ENCODE measurements around the gene ITLN2.
"Not testable (repeated sequence)": the region's sequence is repeated elsewhere in the genome, so short reads cannot be mapped to it uniquely, and the experiment has no call there.

The ITLN2 gene

DNA sequence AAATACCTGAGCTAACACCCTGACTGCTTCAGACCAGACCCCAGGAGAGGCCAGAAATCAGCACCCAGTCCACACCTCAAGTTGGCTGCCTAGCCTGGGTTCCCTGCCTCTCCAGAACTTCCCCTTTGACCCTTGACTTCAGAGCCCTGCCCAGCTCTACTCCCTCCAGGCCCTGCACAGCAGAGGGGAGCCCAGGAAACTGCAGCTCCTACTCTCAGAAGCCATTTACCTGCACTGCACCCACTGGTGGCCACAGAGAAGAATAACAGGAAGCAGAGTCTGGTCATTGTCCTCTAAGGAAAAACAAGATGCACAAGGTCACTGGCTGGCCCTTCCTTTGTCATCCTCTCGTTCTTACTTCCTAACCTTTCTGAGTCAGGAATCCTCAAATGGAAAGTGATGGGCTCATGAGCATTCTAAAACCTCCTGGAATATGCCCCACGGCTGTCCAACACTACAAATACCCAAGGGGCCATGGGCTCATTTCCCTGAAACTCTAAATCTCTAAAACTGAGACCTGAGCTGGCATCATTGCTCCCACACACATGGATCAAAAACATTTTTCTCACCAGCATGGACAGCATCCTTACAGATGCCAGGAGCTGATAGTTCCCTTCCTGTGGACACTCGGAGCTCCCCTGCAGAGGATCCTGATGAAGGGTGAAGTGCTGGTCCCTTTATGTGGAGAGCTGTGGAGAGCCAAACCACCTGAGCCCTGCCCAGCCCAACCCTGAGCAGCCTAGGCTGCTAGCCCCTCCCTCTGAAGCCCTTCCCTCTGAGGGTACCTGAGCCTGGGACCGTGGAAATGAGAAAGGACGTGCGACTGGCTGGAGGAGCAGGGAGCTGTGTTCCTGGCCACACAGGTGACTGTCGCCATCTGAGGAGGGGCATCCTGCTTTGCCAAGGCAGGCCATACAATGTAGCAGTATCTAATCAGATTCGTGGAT, at the start of gene ITLN2:
TSS of gene ITLN2 (minus strand) at position 652 of the 947 bp plus-strand sequence. CDS start at position 584, 68 bp downstream.
- peak; percentile 76 for DNase-seq

DNA sequence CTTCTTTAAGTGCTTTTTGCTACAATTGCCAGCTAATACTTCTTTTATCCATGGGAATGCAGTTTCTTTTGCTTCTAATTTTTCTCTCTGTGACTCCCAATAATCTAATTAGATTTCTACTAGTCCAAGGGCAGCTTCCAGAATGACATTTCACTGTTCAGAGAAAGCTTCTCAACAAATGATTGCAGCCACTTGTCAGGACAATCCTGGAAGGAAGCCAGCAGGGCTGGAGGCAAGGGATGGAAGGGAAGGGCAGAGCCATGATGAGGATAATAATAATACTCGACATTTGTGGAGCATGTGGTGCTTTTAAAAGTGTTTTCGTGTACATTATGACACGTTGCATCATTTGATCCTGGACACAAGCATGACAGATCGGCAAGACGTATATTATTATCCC, 46.9 kb upstream of the ITLN2 start:
- no peak for DNase-seq

DNA sequence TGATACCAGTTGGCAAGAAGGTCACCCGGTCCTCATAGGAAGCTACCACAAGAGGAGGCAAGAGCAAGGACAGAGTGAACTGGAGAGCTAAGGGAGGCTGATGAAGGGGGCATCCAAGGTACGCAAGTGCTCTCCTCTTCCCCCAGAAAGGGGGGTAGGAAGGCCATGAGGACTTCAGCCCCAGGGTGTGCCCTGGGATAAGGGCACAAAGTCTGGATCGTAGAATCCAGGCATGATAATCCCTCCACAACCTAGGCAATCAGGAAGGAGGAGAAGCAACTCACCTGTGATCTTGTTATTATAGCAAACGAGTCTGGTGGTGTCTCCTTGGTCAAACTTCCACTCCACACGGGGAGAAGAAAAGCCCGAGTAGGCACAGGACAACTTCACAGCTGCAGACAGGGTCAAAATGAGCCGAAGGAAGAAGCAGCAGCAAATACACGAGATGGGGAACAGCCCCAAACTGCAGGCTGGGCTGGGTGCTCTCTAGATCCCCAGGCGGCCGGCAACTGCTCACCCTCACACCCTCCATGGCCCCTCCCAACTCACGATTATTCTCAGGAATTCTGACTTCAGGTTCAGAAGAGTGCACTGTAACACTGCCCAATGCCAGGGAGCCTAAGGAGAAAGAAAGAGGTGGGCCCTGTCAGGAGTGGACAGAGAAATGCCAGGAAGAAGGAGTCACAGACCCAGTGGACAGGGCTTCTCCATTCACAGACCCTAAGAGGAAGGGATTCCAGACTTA, 46.3 kb upstream of the ITLN2 start:
- DNase-seq: no peak

DNA sequence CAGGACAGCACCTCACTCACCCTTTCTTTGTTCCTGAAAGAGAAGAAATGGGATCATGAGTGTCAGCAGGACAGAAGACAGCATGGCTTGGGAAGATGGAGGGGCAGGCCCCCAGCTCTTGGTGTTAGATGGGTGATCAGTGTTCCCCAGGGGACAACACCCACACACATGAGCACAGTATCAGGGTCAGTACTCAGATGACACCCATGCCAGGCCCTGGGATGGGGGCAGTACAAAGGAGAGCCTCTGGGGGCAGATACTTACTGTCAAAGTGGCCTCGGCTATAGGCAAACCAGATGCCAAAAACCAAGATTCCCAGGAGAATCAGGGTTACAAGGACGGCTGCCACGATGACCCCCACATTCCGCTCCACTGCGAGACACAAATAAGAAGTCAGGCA, 44.8 kb upstream of the ITLN2 start:
- no peak for DNase-seq

DNA sequence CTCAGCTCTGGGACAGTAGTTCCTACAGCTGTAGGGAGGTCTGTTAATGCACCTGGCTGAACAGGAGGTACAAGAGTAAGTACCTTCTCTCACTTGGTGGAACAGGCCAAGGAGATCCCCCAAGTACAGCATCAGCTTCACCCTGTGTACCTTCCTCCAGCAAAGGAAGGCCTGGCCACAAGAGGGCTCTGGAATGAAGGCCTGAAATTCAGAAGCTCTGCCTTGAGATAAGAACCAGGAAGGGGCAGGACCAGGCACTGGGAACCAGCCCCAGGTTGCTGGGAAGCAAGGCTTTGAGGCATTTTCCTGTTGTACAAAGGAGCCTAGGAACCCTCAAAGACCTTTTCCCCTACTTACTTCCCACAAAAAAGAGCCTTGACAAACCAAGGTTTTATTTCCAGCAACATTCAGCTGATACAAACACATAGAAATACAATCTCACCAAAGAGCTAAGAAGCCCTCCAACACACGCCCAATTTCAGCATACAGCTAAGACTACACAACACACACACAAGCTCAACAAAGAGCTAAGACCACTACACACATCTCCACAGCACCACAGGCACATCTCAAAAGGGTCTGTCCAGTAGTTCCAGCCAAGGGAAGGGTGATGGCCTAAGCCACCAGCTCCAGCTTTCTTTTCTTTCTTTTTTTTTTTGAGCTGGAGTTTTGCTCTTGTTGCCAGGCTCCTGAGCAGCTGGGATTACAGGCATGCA, 42.9 kb upstream of the ITLN2 start:
- DNase-seq: peak; percentile 80

DNA sequence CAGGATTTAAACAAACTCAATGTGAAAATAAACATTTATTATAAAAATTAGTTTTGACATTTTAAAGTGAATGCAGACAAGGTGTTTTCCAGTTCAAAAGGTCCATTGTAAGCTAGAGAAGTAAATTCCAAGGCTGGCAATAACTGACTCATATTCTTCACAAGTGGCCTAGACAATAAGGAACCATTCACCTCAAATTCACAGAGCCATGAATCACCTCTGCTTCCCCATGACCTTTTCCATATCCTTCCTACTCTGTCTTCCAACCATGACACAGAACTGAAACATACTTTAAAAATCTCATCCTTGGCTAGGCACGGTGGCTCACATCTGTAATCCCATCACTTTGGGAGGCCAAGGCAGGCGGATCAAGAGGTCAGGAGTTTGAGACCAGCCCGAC, 41.6 kb upstream of the ITLN2 start:
- no peak for DNase-seq

DNA sequence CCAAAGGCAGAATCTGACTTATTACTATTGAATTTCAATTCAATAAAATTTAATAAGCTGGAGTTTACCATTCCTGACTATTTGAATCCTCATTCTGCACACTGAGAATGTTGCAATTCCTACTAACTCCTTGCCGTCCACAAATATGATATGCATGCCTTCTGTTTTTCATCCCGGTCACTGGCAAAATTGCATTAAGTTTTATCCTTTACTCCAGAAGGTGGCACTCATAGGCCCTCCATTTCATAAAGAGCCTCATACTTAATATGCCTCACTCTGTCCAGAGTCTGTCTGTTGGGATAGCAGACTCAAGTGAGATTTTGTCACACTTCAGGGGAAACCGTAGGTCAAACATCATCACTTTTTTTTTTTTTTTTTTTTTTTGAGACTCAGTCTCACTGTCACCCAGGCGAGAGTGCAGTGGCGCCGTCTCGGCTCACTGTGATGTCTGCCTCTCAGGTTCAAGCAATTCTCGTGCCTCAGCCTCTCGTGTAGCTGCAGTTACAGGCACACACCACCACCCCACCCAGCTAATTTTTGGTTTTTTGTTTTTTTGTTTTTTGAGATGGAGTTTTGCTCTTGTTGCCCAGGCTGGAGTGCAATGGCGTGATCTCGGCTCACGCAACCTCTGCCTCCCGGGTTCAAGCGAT, 39.1 kb upstream of the ITLN2 start:
- DNase-seq: no peak

DNA sequence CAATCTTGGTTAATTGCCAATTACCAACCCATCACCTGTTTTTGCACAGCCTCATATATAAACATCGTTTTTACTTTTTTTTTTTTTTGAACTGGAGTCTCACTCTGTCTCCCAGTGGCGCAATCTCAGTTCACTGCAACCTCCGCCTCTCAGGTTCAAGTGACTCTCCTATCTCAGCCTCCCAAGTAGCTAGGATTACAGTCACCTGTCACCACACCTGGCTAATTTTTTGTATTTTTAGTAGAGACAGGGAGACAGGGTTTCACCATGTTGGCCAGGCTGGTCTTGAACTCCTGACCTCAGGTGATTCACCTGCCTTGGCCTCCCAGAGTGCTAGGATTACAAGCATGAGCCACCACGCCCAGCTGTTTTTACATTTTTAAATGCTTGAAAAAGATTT, 37.4 kb upstream of the ITLN2 start:
- not testable (repeated sequence) for DNase-seq

DNA sequence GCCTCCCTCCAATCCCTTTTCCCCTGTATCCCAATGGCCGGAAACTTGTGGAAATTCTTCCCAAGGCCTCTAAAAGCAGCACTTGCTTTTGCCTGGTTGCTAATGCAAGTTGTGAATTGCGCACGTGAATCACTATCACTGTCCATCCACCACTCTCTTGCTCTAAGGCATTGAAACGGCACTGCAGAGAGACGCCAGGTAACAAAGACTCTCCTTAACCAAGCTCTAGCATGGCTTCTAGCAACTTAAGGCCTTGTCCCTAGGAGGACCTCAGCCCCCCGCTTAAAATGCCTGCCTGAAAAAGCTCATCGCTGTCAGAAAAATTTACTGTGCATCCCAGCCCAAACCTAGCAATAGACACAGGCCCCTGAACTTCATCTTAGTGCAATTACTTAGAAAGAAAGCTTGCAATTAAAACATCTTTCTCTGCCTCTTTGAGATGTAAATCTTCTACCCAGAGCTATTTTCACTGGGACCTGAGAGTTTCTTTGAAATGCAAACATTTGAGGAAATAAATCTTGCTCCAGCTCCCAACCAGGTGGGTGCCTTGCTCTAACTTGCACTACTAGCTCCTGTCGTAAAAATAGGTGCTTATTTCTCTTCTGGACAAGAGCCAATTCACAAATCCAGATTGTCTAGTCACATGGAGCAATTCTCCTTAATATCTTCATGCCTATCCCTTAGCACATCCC, 32.9 kb upstream of the ITLN2 start:
- no peak for DNase-seq

DNA sequence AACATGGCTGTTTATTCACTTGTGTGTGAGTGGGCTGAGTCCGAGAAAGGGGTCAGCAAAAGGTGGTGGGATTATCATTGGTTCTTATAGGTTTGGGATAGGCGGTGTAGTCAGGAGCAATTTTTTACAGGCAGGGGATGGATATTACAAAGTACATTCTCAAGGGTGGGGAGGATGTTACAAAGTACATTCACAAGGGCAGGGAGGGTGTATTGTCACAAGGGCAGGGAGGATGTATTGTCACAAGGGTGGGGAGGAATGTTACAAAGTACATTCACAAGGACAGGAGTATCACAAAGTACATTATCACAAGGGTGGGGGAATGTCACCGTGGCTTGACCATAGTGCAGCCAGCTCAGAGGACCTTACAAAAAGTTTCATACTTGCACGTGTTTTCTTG, 31.1 kb upstream of the ITLN2 start:
- no peak for DNase-seq

DNA sequence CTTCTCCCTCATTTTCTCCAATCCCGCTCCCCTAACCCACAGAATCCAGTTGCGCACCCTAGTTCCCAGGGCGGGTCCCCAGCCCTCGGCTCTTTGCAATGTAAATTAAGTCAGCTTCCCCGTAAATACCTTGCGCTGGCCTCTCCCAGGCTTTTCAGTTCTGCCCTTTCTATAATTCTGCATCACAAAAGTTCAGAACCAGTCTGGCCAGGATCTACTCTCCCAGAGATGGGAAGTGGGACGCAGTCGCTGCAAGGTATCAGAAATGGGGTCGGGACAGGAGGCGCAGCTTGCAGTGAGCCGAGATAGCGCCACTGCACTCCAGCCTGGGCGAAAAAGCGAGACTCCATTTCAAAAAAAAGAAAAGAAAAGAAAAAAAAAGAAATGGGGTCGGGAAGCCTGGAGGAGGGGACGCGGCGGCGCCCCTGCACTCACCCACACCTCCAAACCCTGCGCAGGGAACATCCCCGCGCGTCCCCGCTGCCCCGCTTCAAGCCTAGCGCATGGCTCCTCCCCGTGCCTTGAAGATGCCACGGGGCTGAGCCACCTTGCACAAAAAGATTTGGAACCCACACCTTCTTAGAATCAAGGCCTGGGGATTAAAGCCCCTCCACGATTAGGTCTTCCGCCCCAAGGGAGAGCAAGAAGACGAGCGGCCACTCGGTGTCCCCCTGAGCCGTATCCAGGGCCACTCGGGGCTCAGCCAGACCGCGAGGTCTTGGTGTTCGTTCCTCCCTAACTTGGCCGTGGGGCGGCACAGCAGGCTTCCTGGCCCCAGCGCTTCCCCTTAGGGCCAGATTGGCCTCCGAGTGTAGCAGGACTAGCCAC, 27.2 kb upstream of the ITLN2 start:
- DNase-seq: no peak

DNA sequence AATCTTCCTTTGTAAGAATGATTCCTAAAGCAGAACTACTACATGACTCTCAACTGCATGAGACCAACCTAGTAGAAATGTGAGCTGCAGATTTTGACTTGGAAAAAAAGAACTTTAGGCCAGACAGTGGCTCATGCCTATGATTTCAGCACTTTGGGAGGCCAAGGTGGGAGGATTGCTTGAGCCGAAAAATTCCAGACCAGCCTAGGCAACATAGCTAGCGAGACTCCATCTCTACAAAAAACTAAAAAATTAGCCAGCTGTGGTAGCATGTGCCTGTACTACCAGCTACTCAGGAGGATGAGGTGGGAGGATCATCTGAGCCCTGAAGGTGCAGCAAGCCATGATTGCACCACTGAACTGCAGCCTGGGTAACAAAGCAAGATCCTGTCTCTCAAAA, 24.7 kb upstream of the ITLN2 start:
- no peak for DNase-seq

DNA sequence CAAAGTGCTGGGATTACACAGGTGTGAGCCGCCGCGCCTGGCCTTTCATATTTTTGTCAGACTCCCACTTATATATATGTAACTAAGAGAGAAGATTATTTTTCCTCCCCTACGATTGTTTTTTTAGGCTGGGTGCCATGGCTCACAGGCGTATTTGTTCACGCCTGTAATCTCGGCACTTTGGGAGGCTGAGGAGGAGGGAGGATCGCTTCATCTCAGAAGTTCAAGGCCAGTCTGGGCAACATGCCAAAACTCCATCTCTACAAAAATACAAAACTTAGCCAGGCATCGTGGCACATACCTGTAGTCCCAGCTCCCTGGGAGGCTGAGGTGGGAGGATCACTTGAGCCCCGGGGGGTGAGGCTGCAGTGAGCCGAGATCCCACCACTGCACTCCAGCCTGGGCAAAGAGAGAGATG, 23.9 kb upstream of the ITLN2 start:
- DNase-seq: no peak

DNA sequence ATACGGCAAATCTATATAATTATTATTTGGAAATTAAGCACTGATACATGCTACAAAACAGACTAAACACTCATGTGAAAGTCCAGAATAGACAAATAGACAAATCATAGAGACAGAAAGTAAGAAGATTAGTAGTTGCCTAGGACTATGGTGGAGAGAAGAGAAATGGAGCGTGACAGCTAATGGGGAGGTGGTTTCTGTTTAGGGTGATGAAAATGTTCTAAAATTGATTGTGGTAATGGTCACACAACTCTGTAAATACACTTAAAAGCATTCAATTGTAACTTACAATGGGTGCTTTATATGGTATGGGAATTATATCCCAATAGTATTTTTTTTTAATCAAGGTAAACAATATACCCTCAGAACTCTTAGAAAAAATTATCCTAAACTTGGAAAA, 20.4 kb upstream of the ITLN2 start:
- DNase-seq: no peak

DNA sequence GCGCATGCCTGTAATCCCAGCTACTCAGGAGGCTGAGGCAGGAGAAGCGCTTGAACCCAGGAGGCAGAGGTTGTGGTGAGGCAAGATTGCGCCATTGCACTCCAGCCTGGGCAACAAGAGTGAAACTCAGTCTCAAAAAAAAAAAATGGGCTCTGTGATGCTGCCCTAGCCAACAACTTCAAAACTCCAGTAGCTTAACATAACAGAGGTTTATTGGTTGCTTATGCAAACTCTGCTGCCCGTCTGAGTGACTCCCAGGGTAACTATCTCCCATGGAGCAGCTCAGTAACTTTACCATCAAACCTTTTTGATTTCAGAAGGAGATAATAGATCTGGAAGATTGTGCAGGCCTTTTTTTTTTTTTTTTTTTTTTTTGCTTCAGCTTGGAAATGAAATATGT, 18.9 kb upstream of the ITLN2 start:
- DNase-seq: no peak

DNA sequence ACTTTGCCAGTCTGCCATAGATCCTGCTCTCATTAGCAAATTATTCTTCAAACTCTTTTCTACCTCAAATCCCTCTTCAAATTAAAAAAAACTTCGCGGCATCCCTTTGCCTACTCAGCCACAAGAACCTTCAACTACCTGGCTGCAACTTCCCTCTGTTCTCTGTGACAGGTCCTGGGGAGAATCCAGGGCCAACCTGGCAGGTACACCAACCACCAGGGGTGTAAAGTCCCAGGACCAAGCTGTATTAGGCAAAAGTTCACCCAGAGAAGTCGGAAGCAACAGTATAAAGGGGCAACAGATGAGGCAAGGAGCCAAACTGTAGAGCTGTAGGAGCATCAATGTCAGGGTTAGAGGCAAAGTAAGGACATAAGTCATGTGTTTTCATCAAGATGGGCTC, 18.3 kb upstream of the ITLN2 start:
- DNase-seq: no peak

DNA sequence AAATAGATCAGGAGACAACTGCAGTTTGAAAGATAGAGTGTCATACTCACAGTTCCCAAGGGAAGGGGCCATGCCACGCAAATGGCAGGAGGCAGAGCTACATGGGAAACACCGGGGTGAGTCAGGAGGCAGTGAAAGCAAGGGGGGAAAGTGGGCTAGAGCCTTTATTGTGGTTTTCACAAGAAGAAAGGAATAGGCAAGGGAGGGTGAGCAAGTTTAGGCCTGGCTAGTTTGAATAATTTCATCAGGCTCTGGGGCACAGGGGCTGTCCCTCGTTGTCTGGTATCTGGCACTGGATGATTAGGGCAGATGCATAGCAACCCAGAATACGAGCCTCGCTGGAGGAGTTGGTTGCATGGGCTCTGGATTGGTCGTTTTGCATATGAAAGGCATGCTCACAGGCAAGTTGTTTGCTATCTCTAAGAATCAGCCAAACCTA, 17.0 kb upstream of the ITLN2 start:
- DNase-seq: peak; percentile 66

DNA sequence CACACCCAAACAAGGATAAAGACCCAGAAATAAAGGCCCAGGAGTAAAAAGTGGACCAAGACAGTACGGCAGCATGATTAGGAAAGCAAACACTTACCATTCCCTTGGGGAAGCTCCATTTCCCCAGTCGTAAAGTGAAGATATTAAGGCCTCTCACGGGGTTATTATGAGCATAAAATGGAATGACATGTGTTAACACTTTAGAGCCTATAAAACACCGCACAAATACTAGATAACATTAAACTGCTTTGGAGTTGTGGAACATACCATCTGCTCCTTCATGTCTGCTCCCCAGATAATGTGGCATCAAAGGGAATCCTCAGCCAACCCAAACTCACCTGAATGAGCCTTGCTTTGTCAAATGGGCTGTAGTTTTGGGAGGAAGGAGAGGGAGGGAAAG, 8.9 kb upstream of the ITLN2 start:
- no peak for DNase-seq

DNA sequence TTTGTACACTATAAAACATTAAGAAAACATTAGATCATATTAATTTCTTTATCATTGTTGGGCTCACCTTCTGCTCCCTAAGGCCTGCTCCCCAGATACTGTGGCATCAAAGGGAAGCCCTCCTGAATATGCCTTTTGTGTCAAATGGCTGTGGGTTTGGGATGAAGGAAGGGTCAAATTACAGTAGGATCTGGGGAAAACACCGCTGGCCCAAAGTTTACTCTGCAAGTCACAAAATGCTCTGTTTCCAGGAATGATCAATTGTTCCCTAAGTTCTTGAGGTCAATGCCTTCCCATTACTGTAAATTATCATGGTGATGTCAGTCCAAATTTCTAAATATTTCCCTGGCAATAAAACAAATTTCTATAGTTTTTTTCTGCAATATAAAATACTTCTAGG, 6.8 kb upstream of the ITLN2 start:
- no peak for DNase-seq

DNA sequence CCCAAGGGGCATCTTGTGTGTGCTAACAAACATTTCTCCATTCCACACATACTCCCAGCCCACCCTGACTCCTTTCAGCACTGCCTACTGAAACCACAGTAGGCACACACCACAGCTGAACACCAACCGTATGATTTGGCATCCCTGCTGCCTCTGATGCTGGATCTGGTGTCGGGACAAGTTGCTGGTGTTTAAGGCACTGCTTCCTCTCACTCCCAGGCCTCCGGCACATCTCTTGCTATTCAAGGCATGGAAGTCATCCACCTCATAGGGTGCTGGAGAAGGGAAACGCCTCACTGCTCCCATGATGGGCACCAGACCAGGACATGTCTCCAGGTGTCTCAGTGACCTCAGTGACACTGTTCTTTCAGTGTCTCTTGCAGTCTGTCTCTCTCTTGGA, 2.4 kb upstream of the ITLN2 start:
- DNase-seq: no peak

DNA sequence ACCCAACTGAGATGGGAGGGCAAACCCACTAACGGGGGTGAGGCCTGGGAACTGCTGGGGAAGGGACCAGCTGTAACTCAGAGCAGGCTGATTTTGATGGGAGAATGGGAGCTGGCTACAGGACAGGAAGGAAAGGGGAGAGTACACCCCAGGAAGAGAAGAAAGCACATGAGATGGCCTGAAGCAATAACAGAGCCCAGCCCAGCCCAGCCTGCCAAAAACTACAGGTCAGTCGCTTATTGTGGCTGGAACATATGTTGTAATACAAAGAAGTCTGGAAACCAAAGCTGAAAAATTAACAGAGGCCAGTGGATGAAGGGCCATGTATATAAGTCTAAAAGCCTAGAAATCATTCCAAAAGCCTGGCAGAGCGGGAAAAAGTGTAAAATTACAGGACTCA, 1.6 kb downstream of the ITLN2 start:
- DNase-seq: no peak
